AG04450 (cell line): ENCODE data around the gene CCR5AS.

ENCODE experiments used
- CTCF ChIA-PET: fragments of 300-600, 350-600 bp; formaldehyde crosslinking; extraction: SDS; loops from one replicate; lab custom pipeline; 2022; ENCODE audit warnings: antibody characterized with exemption, inconsistent platforms; lab: Charles Lee
- POLR2A ChIA-PET: fragments of 350-600 bp; formaldehyde crosslinking; extraction: SDS; loops from one replicate; lab custom pipeline; 2021; ENCODE audit warnings: antibody characterized with exemption, inconsistent platforms; lab: Yijun Ruan, JAX
- DNase-seq: peaks from one replicate; pipeline ENCODE4 v3.0.0-alpha.2; 2011; ENCODE audit warnings: low read depth, low spot score
- H3K27ac ChIP-seq: one replicate; pipeline ENCODE4 v1.5.1; 2012; ENCODE audit warnings: low read depth, low read length, control low read depth
- H3K27me3 ChIP-seq: one replicate; pipeline ENCODE4 v1.6.0; 2012; ENCODE audit warnings: low read length; ENCODE audit not compliant: control insufficient read depth, insufficient read depth
- H3K4me3 ChIP-seq: 2 replicates; pipeline ENCODE4 v1.5.1; 2011; ENCODE audit warnings: mild to moderate bottlenecking, low read depth, low read length, control low read depth
- H3K9me3 ChIP-seq: 2 replicates; pipeline ENCODE4 v1.5.1; 2012; ENCODE audit warnings: low read length; ENCODE audit not compliant: control insufficient read depth, insufficient read depth
- CTCF ChIP-seq: IDR thresholded peaks from 2 replicates; pipeline ENCODE4 v1.5.1; 2011; ENCODE audit warnings: low read depth, low read length, control low read depth, inconsistent platforms

The CCR5AS gene

GRCh38 chr3:46354984-46355383, 51.9 kb downstream of the CCR5AS start:
- peaks cover 19% of the 10 kb centered on the region for H3K27me3 ChIP-seq
- CTCF ChIA-PET, result no interaction called here
- DNase-seq, result no peak
- H3K27ac ChIP-seq, result no peak overlapping the region
- TF ChIP-seq CTCF, result no peak
- no peak overlapping the region for H3K4me3 ChIP-seq
- POLR2A ChIA-PET, result no interaction called here
- no peaks in the 10 kb centered on the region for H3K9me3 ChIP-seq

GRCh38 chr3:46354478-46354877, 52.4 kb downstream of the CCR5AS start:
- Histone ChIP-seq H3K4me3 (no peak overlapping the region), H3K27me3 (peaks cover 19% of the 10 kb centered on the region), H3K9me3 (no peaks in the 10 kb centered on the region), H3K27ac (no peak overlapping the region)
- no peak for TF ChIP-seq CTCF
- POLR2A ChIA-PET, result no interaction called here
- CTCF ChIA-PET, result no interaction called here
- DNase-seq, result no peak

GRCh38 chr3:46353647-46354410, 53.0 kb downstream of the CCR5AS start, which contains the start of gene CCR2:
Gene CCR2, plus strand, starts transcription at chr3:46354111. Its CDS starts 3,417 bp downstream, at chr3:46357528.
- ChIA-PET POLR2A (no interaction called here), CTCF (no interaction called here)
- Histone ChIP-seq H3K4me3 (no peak within 1 kb of the TSS), H3K9me3 (no peaks in the 10 kb centered on the region), H3K27ac (no peak within 1 kb of the TSS), H3K27me3 (peaks cover 21% of the 10 kb centered on the region)
- no peak for DNase-seq
- TF ChIP-seq CTCF, result no peak

- no peaks in the 10 kb centered on the region for H3K9me3 ChIP-seq
- TF ChIP-seq CTCF, result no peak
- CTCF ChIA-PET, result interaction anchor here (0.6 kb wide), 1 partner anchor 33 kb away, joined by 8 read pairs; no protein-coding TSS in a partner anchor
- DNase-seq, result no peak
- no peak overlapping the region for H3K27ac ChIP-seq
- POLR2A ChIA-PET, result no interaction called here
- H3K4me3 ChIP-seq, result no peak overlapping the region
- peaks cover 20% of the 10 kb centered on the region for H3K27me3 ChIP-seq
Observed at GRCh38 chr3:46353090-46353489, 53.8 kb downstream of the CCR5AS start.

GRCh38 chr3:46351646-46352045, 55.2 kb downstream of the CCR5AS start:
- no peak for TF ChIP-seq CTCF
- DNase-seq, result no peak
- no peak overlapping the region for H3K4me3 ChIP-seq
- CTCF ChIA-PET, result interaction anchor here (1.3 kb wide), 1 partner anchor 19 kb away, joined by 3 read pairs; no protein-coding TSS in a partner anchor
- H3K27ac ChIP-seq, result no peak overlapping the region
- no peaks in the 10 kb centered on the region for H3K9me3 ChIP-seq
- POLR2A ChIA-PET, result no interaction called here
- H3K27me3 ChIP-seq, result peaks cover 20% of the 10 kb centered on the region
